CD4-positive, alpha-beta memory T cell (primary cell): Measurements from ENCODE around the gene SCLT1. TPM values are rescaled to one million over a fixed set of nuclear protein-coding genes. Genes with fewer than 3 reads are reported as not detected.
A peak's percentile ranks its signal among the peaks of the same experiment; 100 is the strongest.

Experiments used
- CTCF ChIA-PET: fragments of 350-600 bp; sonication (Branson Sonifier 250); formaldehyde crosslinking; loops from one replicate; lab custom pipeline; 2021; ENCODE audit warnings: inconsistent platforms; ENCODE audit not compliant: partially characterized antibody; lab: Charles Lee
- POLR2A ChIA-PET: fragments of 350-600 bp; sonication (Branson Sonifier 250); formaldehyde crosslinking; loops from one replicate; lab custom pipeline; 2021; ENCODE audit not compliant: partially characterized antibody; lab: Charles Lee
- DNase-seq, 5 donors: peaks; one replicate each; pipeline versions ENCODE4 v3.0.0 to v3.0.0-alpha.2; 2020 to 2022; ENCODE audit warnings: mixed read lengths in 1 of 5
- H3K27ac ChIP-seq: one replicate; pipeline ENCODE4 v1.7.0; 2013; ENCODE audit warnings: low read depth, low read length
- H3K27me3 ChIP-seq: 2 replicates; pipeline ENCODE4 v1.7.0; 2013; ENCODE audit warnings: mild to moderate bottlenecking, low read length, moderate library complexity; ENCODE audit not compliant: insufficient read depth
- H3K36me3 ChIP-seq: 2 replicates; pipeline ENCODE4 v1.7.0; 2013; ENCODE audit warnings: mild to moderate bottlenecking, low read length, moderate library complexity; ENCODE audit not compliant: insufficient read depth
- H3K4me1 ChIP-seq: 2 replicates; pipeline ENCODE4 v1.7.0; 2013; ENCODE audit warnings: mild to moderate bottlenecking, low read length, moderate library complexity; ENCODE audit not compliant: insufficient read depth
- H3K4me3 ChIP-seq, 2 donors: one replicate each; pipeline ENCODE4 v1.7.0; 2013; ENCODE audit warnings: low read length in 2 of 2, mild to moderate bottlenecking in 1 of 2
- H3K9me3 ChIP-seq, 2 donors: one replicate each; pipeline ENCODE4 v1.7.0; 2013; ENCODE audit warnings: low read length in 2 of 2, control low read depth in 1 of 2; ENCODE audit not compliant: control insufficient read depth in 1 of 2
- H3K27ac Mint-ChIP-seq, 7 donors: one replicate each; pipeline ENCODE4 v1.8.0; 2020 to 2021; ENCODE audit warnings: mixed read lengths in 7 of 7, mild to moderate bottlenecking in 6 of 7, inconsistent platforms in 3 of 7, moderate library complexity in 3 of 7
- H3K27me3 Mint-ChIP-seq, 2 donors: one replicate each; pipeline ENCODE4 v1.8.0; 2020 to 2021; ENCODE audit warnings: mixed read lengths in 2 of 2
- H3K36me3 Mint-ChIP-seq, 2 donors: one replicate each; pipeline ENCODE4 v1.8.0; 2020 to 2021; ENCODE audit warnings: mixed read lengths in 2 of 2, inconsistent platforms in 1 of 2, mild to moderate bottlenecking in 1 of 2
- H3K4me1 Mint-ChIP-seq, 4 donors: one replicate each; pipeline ENCODE4 v1.8.0; 2020 to 2021; ENCODE audit warnings: mixed read lengths in 4 of 4, mild to moderate bottlenecking in 1 of 4
- H3K4me3 Mint-ChIP-seq, 8 donors: one replicate each; pipeline ENCODE4 v1.8.0; 2020 to 2021; ENCODE audit warnings: mixed read lengths in 8 of 8, mild to moderate bottlenecking in 7 of 8, moderate library complexity in 6 of 8, inconsistent platforms in 3 of 8
- H3K9me3 Mint-ChIP-seq, 8 donors: one replicate each; pipeline ENCODE4 v1.8.0; 2020 to 2021; ENCODE audit warnings: mixed read lengths in 8 of 8, mild to moderate bottlenecking in 5 of 8, inconsistent platforms in 3 of 8, moderate library complexity in 1 of 8
- intact Hi-C: fragments of 100-400 bp; cut with micrococcal nuclease; formaldehyde crosslinking; loops from one replicate; pipeline ENCODE4 v1.15.1; 2023
- polyA plus RNA-seq, 2 donors: library from polyadenylated mRNA; unstranded; fragments of 300-500 nt; fragmentation: Illumina TruSeq; gene quantifications; one replicate each; pipeline ENCODE4 v1.2.3, GENCODE V29; 2021
- total RNA-seq, 2 experiments: library from RNA; stranded (reverse); gene quantifications; one replicate each; pipeline ENCODE4 v1.2.3, GENCODE V29; 2021

The SCLT1 gene
- total and polyA plus RNA-seq, 4 experiments from 2014 or later: 4.3 to 20.8 (median 12.0) TPM

DNA sequence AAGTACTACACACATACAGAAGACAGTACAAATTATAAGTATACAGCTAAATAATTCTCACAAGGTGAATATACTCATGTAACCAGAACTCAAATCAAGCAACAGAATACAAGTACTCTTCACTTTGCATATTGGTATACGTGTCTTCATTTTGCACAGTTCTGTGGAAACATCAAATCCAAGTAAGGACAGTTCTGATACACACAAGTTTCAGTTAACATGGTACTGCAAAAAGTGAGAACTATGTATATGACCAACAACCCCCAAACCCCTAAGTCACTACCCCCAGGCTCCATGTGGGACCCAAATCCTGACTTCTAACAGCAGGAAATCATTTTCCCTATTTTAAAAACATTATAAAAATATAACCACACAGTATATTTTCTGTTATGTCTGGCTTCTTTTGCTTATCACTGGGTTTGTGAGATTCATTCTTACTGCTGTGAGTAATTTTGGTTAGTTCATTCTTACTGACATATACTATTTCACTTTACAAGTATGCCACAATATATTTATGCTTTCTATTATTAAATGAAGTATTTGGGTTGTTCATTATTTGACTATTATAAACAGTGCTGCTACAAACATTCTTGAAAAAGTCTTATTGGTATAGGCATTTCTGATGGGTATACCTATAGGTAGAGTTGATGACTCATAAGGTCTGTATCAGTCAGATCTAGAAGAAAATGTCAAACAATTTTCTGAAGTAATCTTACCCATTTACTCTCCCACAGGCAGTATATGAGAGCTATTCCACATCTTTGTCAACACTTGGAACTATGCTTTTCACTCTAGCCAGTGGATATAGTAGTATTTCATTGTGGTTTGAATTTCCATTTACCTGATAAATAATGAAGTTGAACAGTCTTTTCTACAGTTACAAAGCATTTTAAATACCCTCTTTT is 47.0 kb downstream of the SCLT1 start:
- ChIA-PET POLR2A (no interaction called here), CTCF (no interaction called here)
- Mint-ChIP-seq H3K27me3 (no peaks in the 10 kb centered on the region), H3K4me1 (peaks cover 0 to 4% (median under 1%) of the 10 kb centered on the region in 4 donors), H3K27ac (no peak overlapping the region), H3K36me3 (peaks cover 8 to 10% of the 10 kb centered on the region in 2 donors), H3K4me3 (no peak overlapping the region), H3K9me3 (peaks cover 0 to 21% (median 15%) of the 10 kb centered on the region in 8 donors)
- Histone ChIP-seq H3K4me3 (no peak overlapping the region), H3K27ac (no peak overlapping the region), H3K27me3 (no peaks in the 10 kb centered on the region), H3K36me3 (no peaks in the 10 kb centered on the region), H3K4me1 (no peaks in the 10 kb centered on the region), H3K9me3 (no peaks in the 10 kb centered on the region)
- intact Hi-C loops: no loop called here
- no peak for DNase-seq

DNA sequence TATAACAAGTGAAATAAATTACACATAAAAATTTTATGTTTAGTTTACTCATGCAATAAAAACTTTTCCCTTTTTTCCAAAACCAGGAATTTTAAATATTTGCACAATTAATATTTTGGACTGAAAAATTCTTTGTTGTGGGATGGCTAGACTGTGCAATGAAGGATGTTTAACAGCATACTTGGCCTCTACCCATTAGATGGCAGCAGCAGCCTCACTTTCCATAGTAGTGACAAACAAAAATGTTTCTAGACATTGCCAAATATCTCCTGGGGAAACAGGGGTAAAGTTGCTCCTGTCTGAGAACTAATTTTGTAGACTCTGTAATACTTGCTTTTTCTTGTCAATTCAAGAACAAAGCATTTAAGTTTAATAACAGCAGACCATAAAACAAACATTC is 49.8 kb downstream of the SCLT1 start:
- POLR2A ChIA-PET: no interaction called here
- H3K27ac Mint-ChIP-seq: no peak overlapping the region

DNA sequence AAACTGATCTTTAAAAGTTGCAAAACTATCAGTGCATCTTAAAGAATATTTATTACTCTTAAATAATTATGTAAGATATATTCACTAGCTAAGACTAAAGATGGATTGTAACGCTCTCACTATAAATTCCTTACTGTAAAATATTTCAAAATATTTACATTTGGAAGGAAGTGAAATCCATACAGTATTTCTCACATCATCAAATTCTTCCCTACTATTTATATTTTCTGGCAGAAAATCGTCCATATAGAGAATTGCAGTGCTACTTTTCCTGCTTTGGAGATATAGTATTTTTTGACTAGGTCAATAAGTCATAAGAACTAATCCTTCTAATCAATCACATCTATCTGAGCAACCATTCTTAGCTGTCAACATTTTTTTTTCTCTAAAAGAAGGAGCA is 52.9 kb downstream of the SCLT1 start:
- H3K27ac Mint-ChIP-seq: peak overlapping the region in 1 of 7 donors; percentile 22
- ChIA-PET POLR2A (no interaction called here), CTCF (interaction anchor here (0.6 kb wide), 1 partner anchor 241 kb away, joined by 3 read pairs; no protein-coding TSS in a partner anchor)
- H3K36me3 Mint-ChIP-seq: peaks cover 19 to 38% of the 10 kb centered on the region in 2 donors
- Histone ChIP-seq H3K36me3 (peaks cover 6% of the 10 kb centered on the region), H3K9me3 (no peaks in the 10 kb centered on the region), H3K27ac (no peak overlapping the region), H3K4me1 (no peaks in the 10 kb centered on the region), H3K4me3 (no peak overlapping the region), H3K27me3 (no peaks in the 10 kb centered on the region)
- H3K9me3 Mint-ChIP-seq: no peaks in the 10 kb centered on the region
- intact Hi-C loops: no loop called here
- H3K27me3 Mint-ChIP-seq: no peaks in the 10 kb centered on the region
- peaks cover 0 to 2% (median 0%) of the 10 kb centered on the region in 4 donors for H3K4me1 Mint-ChIP-seq
- no peak for DNase-seq
- H3K4me3 Mint-ChIP-seq: no peak overlapping the region

More for the DNA sequence above, 49.8 kb downstream of the SCLT1 start:
- H3K9me3 Mint-ChIP-seq: peaks cover 0 to 4% (median 0%) of the 10 kb centered on the region in 8 donors
- no peaks in the 10 kb centered on the region for H3K27me3 Mint-ChIP-seq
- H3K9me3 ChIP-seq: no peaks in the 10 kb centered on the region
- H3K4me3 Mint-ChIP-seq: no peak overlapping the region
- no peaks in the 10 kb centered on the region for H3K4me1 ChIP-seq
- H3K27me3 ChIP-seq: no peaks in the 10 kb centered on the region
- H3K36me3 Mint-ChIP-seq: peaks cover 10 to 22% of the 10 kb centered on the region in 2 donors
- CTCF ChIA-PET: interaction anchor here (1.4 kb wide), 1 partner anchor 20 kb away, joined by 3 read pairs; no protein-coding TSS in a partner anchor
- intact Hi-C loops: no loop called here
- no peaks in the 10 kb centered on the region for H3K36me3 ChIP-seq
- no peak for DNase-seq
- H3K27ac ChIP-seq: no peak overlapping the region
- H3K4me1 Mint-ChIP-seq: peaks cover 0 to 4% (median under 1%) of the 10 kb centered on the region in 4 donors
- H3K4me3 ChIP-seq: no peak overlapping the region

DNA sequence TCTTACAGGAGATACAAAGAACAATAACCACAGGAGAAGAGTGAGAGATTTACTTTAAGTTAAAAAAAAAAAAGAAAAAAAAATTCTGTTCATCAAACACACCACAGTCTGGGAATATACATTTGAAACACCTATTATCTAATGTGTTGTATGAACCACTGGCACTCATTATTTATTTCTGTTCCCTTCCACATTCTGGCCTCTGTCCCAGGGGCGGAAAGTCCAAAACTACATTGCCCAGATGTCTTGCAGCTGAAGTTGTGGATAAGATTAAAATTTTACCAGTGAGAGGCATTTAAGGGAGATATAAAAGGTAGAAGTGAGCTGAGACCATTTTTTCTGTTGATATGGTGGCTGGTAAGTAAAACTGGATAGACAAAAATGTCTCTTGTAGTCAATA is 56.2 kb downstream of the SCLT1 start:
- intact Hi-C loops: no loop called here
- H3K9me3 ChIP-seq: no peaks in the 10 kb centered on the region
- peaks cover 6% of the 10 kb centered on the region for H3K36me3 ChIP-seq
- H3K36me3 Mint-ChIP-seq: peaks cover 27 to 52% of the 10 kb centered on the region in 2 donors
- no peak for DNase-seq
- H3K4me3 ChIP-seq: no peak overlapping the region
- no peaks in the 10 kb centered on the region for H3K4me1 ChIP-seq
- H3K27ac Mint-ChIP-seq: no peak overlapping the region
- POLR2A ChIA-PET: no interaction called here
- peaks cover 0 to 10% (median 2%) of the 10 kb centered on the region in 8 donors for H3K9me3 Mint-ChIP-seq
- H3K4me3 Mint-ChIP-seq: no peak overlapping the region
- H3K27me3 ChIP-seq: no peaks in the 10 kb centered on the region
- H3K27ac ChIP-seq: no peak overlapping the region
- no peaks in the 10 kb centered on the region for H3K4me1 Mint-ChIP-seq
- no peaks in the 10 kb centered on the region for H3K27me3 Mint-ChIP-seq
- CTCF ChIA-PET: no interaction called here

DNA sequence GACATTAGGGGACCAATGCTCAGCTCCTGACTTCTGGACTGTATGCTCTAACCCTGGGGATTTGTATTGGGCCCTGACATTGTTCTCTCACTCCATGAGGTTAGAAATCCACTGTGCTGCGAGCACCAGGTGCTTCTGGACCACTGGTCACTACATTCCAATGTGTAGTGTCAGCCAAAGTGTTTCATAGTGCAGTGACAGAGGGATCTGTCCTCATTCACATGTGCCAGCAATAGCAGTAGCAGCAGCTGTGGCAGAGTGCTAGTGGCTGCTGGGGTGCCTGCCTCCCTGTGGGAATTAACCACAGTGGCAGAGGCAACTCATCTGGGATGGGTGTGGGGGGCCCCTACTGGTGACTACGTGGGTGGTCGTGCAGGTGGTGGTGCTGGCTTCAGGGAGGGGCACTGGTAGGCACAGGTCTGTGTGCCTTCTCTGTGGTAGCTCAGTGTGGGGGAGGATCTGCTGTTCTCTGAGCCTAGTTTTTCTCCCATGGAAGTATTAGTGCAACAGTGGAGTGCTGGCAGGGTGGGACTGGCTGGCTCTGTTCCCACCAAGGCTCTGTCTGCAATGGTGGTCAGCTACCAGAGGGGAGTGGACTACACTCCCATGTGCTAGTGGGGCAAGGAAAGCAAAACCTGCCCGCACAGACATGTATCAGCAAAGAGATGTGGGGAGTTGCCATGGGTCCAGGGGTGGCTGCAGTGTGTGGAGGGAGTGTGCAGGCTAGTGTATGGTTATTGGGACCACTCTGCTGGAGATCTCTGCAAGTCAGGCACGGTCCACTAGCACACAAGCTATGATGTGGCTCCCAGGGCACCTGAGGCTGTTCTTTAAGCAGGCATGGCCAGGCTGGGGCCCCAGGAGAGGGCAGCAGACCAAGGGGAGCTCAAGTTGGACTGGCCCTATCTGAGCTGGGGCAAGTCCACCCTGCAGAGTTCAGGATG is 78.5 kb downstream of the SCLT1 start:
- intact Hi-C loops: no loop called here
- no peaks in the 10 kb centered on the region for H3K27me3 Mint-ChIP-seq
- POLR2A ChIA-PET: no interaction called here
- H3K36me3 Mint-ChIP-seq: peaks cover 34 to 39% of the 10 kb centered on the region in 2 donors
- CTCF ChIA-PET: no interaction called here
- H3K9me3 Mint-ChIP-seq: peaks cover 10 to 62% (median 42%) of the 10 kb centered on the region in 8 donors
- H3K4me1 ChIP-seq: no peaks in the 10 kb centered on the region
- no peak overlapping the region for H3K27ac Mint-ChIP-seq
- no peaks in the 10 kb centered on the region for H3K36me3 ChIP-seq
- DNase-seq: no peak
- H3K4me1 Mint-ChIP-seq: no peaks in the 10 kb centered on the region
- H3K9me3 ChIP-seq: peaks cover 0 to 3% of the 10 kb centered on the region in 2 donors
- H3K4me3 Mint-ChIP-seq: no peak overlapping the region
- no peak overlapping the region for H3K27ac ChIP-seq
- H3K27me3 ChIP-seq: no peaks in the 10 kb centered on the region
- no peak overlapping the region for H3K4me3 ChIP-seq

DNA sequence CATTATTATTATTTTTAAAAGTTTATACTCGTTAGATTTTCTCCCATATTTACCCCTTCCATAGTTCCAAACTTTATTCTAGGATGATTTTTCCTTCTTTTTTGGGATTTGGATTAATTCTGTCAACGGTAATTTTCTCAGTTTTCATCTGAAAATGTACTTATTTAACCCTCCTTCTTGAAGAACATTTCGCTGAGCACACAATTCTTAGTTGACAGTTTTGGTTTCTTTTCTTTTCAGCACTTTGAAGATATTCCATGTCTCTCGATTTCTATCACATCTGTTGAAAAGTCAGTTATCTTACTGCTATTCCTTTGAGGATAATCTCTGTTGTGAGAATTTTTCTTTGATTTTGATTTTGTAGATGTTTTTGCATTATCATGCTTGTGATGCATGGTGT is 85.2 kb downstream of the SCLT1 start:
- H3K9me3 ChIP-seq: peaks cover 0 to 3% of the 10 kb centered on the region in 2 donors
- H3K9me3 Mint-ChIP-seq: peaks cover 10 to 71% (median 53%) of the 10 kb centered on the region in 8 donors

DNA sequence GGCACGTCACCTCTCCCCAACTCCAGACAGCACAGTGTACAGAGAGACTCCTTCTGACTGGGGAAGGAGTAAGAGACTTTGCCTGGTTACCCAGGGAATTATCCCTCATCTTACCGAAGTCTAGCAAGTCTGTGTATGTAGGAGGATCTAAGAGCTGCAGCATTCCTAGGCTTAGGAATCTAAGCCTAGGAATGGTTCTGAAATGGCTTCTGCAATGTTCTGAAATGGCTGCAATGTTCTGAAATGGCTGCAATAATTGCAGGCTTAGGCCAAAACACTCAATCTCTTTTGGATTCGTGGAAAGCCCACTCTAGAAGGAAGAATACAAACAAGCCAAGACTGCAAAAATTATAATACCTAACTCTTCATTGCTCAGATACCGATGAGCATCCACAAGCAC is 106.4 kb downstream of the SCLT1 start:
- peaks cover 0 to 2% (median 0%) of the 10 kb centered on the region in 8 donors for H3K9me3 Mint-ChIP-seq
- no peak for DNase-seq
- no peaks in the 10 kb centered on the region for H3K27me3 Mint-ChIP-seq
- no peaks in the 10 kb centered on the region for H3K36me3 ChIP-seq
- no peak overlapping the region for H3K27ac Mint-ChIP-seq
- H3K4me3 Mint-ChIP-seq: no peak overlapping the region
- H3K27me3 ChIP-seq: no peaks in the 10 kb centered on the region
- peaks cover 0 to 3% (median 0%) of the 10 kb centered on the region in 4 donors for H3K4me1 Mint-ChIP-seq
- peaks cover 51 to 62% of the 10 kb centered on the region in 2 donors for H3K36me3 Mint-ChIP-seq
- no peak overlapping the region for H3K4me3 ChIP-seq
- H3K27ac ChIP-seq: no peak overlapping the region
- H3K4me1 ChIP-seq: no peaks in the 10 kb centered on the region
- ChIA-PET CTCF (no interaction called here), POLR2A (no interaction called here)
- intact Hi-C loops: no loop called here
- H3K9me3 ChIP-seq: no peaks in the 10 kb centered on the region

More for the DNA sequence above, 85.2 kb downstream of the SCLT1 start:
- no peaks in the 10 kb centered on the region for H3K27me3 ChIP-seq
- Mint-ChIP-seq H3K27me3 (no peaks in the 10 kb centered on the region), H3K27ac (no peak overlapping the region), H3K4me3 (no peak overlapping the region), H3K4me1 (no peaks in the 10 kb centered on the region), H3K36me3 (peaks cover 23 to 28% of the 10 kb centered on the region in 2 donors)
- ChIA-PET POLR2A (no interaction called here), CTCF (no interaction called here)
- no peak for DNase-seq
- no peak overlapping the region for H3K4me3 ChIP-seq
- intact Hi-C loops: no loop called here
- no peaks in the 10 kb centered on the region for H3K36me3 ChIP-seq
- no peaks in the 10 kb centered on the region for H3K4me1 ChIP-seq
- H3K27ac ChIP-seq: no peak overlapping the region
